GM23338 (cell line): ENCODE data around the gene HDAC8. TPM values are rescaled to one million over a fixed set of nuclear protein-coding genes. Genes with fewer than 3 reads are reported as not detected.

Experiments
- ATAC-seq: fragments of 200-7000 bp; cut with Tn5 transposase; 3 replicates; pipeline ENCODE4 v1.9.1; 2020
- DNase-seq: peaks from one replicate; pipeline ENCODE4 v3.0.0-alpha.2; 2015; ENCODE audit warnings: low spot score
- H2AFZ ChIP-seq: fragments of 200-600 bp; sonication (generic); 2 replicates; pipeline ENCODE4 v1.8.0; 2016; ENCODE audit warnings: antibody characterized with exemption, mild to moderate bottlenecking, moderate library complexity
- H3F3A ChIP-seq: fragments of 200-600 bp; sonication (generic); replicated peaks from 2 replicates; pipeline ENCODE4 v1.8.0; 2017; ENCODE audit warnings: antibody characterized with exemption, mixed run types, low read depth
- H3K27ac ChIP-seq: fragments of 200-600 bp; sonication (generic); 2 replicates; pipeline ENCODE4 v1.6.1; 2016; ENCODE audit warnings: low read depth
- H3K27me3 ChIP-seq: fragments of 200-600 bp; sonication (generic); 2 replicates; pipeline ENCODE4 v1.8.0; 2016; ENCODE audit warnings: mild to moderate bottlenecking, mixed run types, moderate library complexity; ENCODE audit not compliant: insufficient read depth
- H3K36me3 ChIP-seq: fragments of 200-600 bp; sonication (generic); 2 replicates; pipeline ENCODE4 v1.8.0; 2016; ENCODE audit warnings: mild to moderate bottlenecking; ENCODE audit not compliant: insufficient read depth
- H3K4me1 ChIP-seq: fragments of 200-600 bp; sonication (generic); 2 replicates; pipeline ENCODE4 v1.8.0; 2016; ENCODE audit warnings: mild to moderate bottlenecking, moderate library complexity; ENCODE audit not compliant: insufficient read depth
- H3K4me2 ChIP-seq: fragments of 200-600 bp; sonication (generic); 2 replicates; pipeline ENCODE4 v1.7.1; 2017; ENCODE audit warnings: mixed run types
- H3K4me3 ChIP-seq: fragments of 200-600 bp; sonication (generic); 2 replicates; pipeline ENCODE4 v1.6.1; 2016; ENCODE audit warnings: mixed run types
- H3K79me2 ChIP-seq: fragments of 200-600 bp; sonication (generic); replicated peaks from 2 replicates; pipeline ENCODE4 v1.8.0; 2017; ENCODE audit warnings: mild to moderate bottlenecking; ENCODE audit not compliant: insufficient read depth
- H3K9me2 ChIP-seq: fragments of 200-600 bp; sonication (generic); 2 replicates; pipeline ENCODE4 v1.8.0; 2017; ENCODE audit not compliant: insufficient read depth
- H4K20me1 ChIP-seq: fragments of 200-600 bp; sonication (generic); replicated peaks from 2 replicates; pipeline ENCODE4 v1.8.0; 2017; ENCODE audit warnings: mild to moderate bottlenecking; ENCODE audit not compliant: insufficient read depth
- H3K27ac Mint-ChIP-seq: 2 replicates; pipeline ENCODE4 v1.8.0; 2020; ENCODE audit warnings: inconsistent platforms, mild to moderate bottlenecking, moderate library complexity, mixed read lengths
- H3K27me3 Mint-ChIP-seq: 3 replicates; pipeline ENCODE4 v1.8.0; 2022; ENCODE audit warnings: low read depth, mild to moderate bottlenecking, moderate library complexity, mixed read lengths, inconsistent platforms; ENCODE audit not compliant: insufficient read depth, poor library complexity
- H3K36me3 Mint-ChIP-seq: 3 replicates; pipeline ENCODE4 v1.8.0; 2021; ENCODE audit warnings: low read depth, mild to moderate bottlenecking, inconsistent platforms, moderate library complexity, mixed read lengths
- H3K4me1 Mint-ChIP-seq: 3 replicates; pipeline ENCODE4 v1.8.0; 2020; ENCODE audit warnings: mild to moderate bottlenecking, inconsistent platforms, mixed read lengths
- H3K4me3 Mint-ChIP-seq: 3 replicates; pipeline ENCODE4 v1.8.0; 2021; ENCODE audit warnings: moderate library complexity, mild to moderate bottlenecking, inconsistent platforms, mixed read lengths
- H3K9me3 Mint-ChIP-seq: 3 replicates; pipeline ENCODE4 v1.8.0; 2020; ENCODE audit warnings: moderate library complexity, mild to moderate bottlenecking, inconsistent platforms, mixed read lengths
- EZH2phosphoT487 ChIP-seq: fragments of 200-600 bp; sonication (generic); IDR thresholded peaks from one replicate; pipeline ENCODE4 v1.8.1; 2018; ENCODE audit warnings: antibody characterized with exemption; ENCODE audit not compliant: unreplicated experiment
- NANOG ChIP-seq: IDR thresholded peaks from 2 replicates; pipeline ENCODE4 v1.6.1; 2016; ENCODE audit warnings: antibody characterized with exemption, borderline replicate concordance
- polyA plus RNA-seq: library from polyadenylated mRNA; unstranded; fragments of >200 nt; fragmentation: Nextera tagmentation; extraction: Ambion mirVana; gene quantifications from 2 replicates; pipeline ENCODE4 v1.2.1, GENCODE V29; 2016
- total RNA-seq: library from RNA; depleted of rRNA; stranded (reverse); fragments of >200 nt; shearing (Covaris generic); gene quantifications from 2 replicates; pipeline ENCODE4 v1.2.3, GENCODE V29; 2014
- TF ChIP-seq, protein P1 (sequence below): IDR thresholded peaks from 2 replicates; pipeline ENCODE4 v1.6.1; 2016; ENCODE audit warnings: antibody characterized with exemption
- TF ChIP-seq, protein P2 (sequence below): fragments of 250-450 bp; sonication (Bioruptor Pico); IDR thresholded peaks from 2 replicates; pipeline ENCODE4 v1.5.0; 2020; ENCODE audit warnings: mild to moderate bottlenecking, moderate library complexity

Gene HDAC8
- total and polyA plus RNA-seq, 2 experiments from 2014 or later = 21.6 to 28.7 TPM

DNA sequence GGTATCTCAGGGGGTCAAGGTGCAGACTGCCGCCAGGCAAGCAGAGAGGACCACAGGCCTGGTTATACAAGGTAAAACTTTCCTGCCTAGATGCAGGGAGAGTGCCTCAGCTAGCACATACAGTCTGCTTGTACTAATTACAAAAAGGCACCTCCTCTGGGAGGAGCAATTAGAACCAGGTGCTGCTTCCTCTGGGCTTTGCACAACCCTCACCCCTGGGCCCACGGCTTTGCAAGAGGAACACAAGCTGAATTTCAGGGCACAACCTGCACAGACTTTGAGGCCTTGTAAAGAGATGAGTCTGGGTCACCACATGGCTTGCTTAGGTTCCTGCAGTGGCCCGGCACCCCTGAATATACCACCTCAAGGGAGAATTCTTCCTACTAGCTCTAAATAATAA, 257.8 kb downstream of the HDAC8 start:
- TF ChIP-seq NANOG (no peak), EZH2phosphoT487 (no peak)
- TF ChIP-seq, protein P1, sequence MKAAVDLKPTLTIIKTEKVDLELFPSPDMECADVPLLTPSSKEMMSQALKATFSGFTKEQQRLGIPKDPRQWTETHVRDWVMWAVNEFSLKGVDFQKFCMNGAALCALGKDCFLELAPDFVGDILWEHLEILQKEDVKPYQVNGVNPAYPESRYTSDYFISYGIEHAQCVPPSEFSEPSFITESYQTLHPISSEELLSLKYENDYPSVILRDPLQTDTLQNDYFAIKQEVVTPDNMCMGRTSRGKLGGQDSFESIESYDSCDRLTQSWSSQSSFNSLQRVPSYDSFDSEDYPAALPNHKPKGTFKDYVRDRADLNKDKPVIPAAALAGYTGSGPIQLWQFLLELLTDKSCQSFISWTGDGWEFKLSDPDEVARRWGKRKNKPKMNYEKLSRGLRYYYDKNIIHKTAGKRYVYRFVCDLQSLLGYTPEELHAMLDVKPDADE = no peak
- TF ChIP-seq, protein P2, sequence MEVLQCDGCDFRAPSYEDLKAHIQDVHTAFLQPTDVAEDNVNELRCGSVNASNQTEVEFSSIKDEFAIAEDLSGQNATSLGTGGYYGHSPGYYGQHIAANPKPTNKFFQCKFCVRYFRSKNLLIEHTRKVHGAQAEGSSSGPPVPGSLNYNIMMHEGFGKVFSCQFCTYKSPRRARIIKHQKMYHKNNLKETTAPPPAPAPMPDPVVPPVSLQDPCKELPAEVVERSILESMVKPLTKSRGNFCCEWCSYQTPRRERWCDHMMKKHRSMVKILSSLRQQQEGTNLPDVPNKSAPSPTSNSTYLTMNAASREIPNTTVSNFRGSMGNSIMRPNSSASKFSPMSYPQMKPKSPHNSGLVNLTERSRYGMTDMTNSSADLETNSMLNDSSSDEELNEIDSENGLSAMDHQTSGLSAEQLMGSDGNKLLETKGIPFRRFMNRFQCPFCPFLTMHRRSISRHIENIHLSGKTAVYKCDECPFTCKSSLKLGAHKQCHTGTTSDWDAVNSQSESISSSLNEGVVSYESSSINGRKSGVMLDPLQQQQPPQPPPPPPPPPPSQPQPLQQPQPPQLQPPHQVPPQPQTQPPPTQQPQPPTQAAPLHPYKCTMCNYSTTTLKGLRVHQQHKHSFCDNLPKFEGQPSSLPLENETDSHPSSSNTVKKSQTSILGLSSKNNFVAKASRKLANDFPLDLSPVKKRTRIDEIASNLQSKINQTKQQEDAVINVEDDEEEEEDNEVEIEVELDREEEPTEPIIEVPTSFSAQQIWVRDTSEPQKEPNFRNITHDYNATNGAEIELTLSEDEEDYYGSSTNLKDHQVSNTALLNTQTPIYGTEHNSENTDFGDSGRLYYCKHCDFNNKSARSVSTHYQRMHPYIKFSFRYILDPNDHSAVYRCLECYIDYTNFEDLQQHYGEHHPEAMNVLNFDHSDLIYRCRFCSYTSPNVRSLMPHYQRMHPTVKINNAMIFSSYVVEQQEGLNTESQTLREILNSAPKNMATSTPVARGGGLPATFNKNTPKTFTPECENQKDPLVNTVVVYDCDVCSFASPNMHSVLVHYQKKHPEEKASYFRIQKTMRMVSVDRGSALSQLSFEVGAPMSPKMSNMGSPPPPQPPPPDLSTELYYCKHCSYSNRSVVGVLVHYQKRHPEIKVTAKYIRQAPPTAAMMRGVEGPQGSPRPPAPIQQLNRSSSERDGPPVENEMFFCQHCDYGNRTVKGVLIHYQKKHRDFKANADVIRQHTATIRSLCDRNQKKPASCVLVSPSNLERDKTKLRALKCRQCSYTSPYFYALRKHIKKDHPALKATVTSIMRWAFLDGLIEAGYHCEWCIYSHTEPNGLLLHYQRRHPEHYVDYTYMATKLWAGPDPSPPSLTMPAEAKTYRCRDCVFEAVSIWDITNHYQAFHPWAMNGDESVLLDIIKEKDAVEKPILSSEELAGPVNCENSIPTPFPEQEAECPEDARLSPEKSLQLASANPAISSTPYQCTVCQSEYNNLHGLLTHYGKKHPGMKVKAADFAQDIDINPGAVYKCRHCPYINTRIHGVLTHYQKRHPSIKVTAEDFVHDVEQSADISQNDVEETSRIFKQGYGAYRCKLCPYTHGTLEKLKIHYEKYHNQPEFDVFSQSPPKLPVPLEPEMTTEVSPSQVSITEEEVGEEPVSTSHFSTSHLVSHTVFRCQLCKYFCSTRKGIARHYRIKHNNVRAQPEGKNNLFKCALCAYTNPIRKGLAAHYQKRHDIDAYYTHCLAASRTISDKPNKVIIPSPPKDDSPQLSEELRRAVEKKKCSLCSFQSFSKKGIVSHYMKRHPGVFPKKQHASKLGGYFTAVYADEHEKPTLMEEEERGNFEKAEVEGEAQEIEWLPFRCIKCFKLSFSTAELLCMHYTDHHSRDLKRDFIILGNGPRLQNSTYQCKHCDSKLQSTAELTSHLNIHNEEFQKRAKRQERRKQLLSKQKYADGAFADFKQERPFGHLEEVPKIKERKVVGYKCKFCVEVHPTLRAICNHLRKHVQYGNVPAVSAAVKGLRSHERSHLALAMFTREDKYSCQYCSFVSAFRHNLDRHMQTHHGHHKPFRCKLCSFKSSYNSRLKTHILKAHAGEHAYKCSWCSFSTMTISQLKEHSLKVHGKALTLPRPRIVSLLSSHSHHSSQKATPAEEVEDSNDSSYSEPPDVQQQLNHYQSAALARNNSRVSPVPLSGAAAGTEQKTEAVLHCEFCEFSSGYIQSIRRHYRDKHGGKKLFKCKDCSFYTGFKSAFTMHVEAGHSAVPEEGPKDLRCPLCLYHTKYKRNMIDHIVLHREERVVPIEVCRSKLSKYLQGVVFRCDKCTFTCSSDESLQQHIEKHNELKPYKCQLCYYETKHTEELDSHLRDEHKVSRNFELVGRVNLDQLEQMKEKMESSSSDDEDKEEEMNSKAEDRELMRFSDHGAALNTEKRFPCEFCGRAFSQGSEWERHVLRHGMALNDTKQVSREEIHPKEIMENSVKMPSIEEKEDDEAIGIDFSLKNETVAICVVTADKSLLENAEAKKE (CRISPR knock-in tag) = no peak
- H3K4me3 ChIP-seq = no peak overlapping the region
- Mint-ChIP-seq H3K36me3 (no peaks in the 10 kb centered on the region), H3K9me3 (no peaks in the 10 kb centered on the region), H3K27ac (no peak overlapping the region), H3K27me3 (peaks cover 18% of the 10 kb centered on the region), H3K4me1 (peaks cover 18% of the 10 kb centered on the region), H3K4me3 (no peak overlapping the region)
- no peak for ATAC-seq
- DNase-seq = no peak
- H3K27me3 ChIP-seq = peaks cover 16% of the 10 kb centered on the region
- no peaks in the 10 kb centered on the region for H3K9me2 ChIP-seq
- 0 out of 2 replicates have a peak, but pooled peaks cover under 1% of the 10 kb centered on the region for H3F3A ChIP-seq
- no peak overlapping the region for H3K4me2 ChIP-seq
- H2AFZ ChIP-seq = no peak overlapping the region
- no peaks in the 10 kb centered on the region for H4K20me1 ChIP-seq
- peaks cover 3% of the 10 kb centered on the region for H3K4me1 ChIP-seq
- H3K36me3 ChIP-seq = no peaks in the 10 kb centered on the region
- H3K27ac ChIP-seq = no peak overlapping the region
- no peaks in the 10 kb centered on the region for H3K79me2 ChIP-seq
